ENCODE data around the gene MAST2. TPM values are rescaled to one million over a fixed set of nuclear protein-coding genes. Genes with fewer than 3 reads are reported as not detected.

Gene MAST2
- total RNA-seq, 4 donors from 2014 or later = 44.9 to 78.3 (median 68.5) TPM

DNA sequence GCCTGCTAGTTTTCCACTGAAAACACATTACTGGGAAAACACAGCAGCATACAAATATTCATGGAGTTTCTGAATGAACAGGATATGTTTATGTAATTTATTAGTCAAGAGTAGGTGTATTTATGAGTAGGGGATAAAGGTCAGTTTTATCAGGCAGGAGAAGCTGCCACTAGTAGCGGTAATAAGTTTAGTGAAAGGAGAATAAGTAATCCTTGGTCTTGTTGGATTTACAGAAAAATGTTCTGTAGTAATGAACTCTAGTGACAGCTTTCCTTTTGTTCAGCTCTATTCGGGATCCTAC, 1.2 kb downstream of the MAST2 start:
- Histone ChIP-seq H3K27me3 (no peaks in the 10 kb centered on the region), H3K4me3 (peak overlapping the region; percentile 56 to 77 (median 64)), H3K36me3 (peaks cover 0 to 16% (median 0%) of the 10 kb centered on the region in 4 donors), H3K4me1 (peaks cover 10 to 31% (median 29%) of the 10 kb centered on the region in 4 donors), H3K27ac (replicated peaks in 1 of 4) (peak overlapping the region in 1 of 4 donors; percentile 88), H3K9me3 (no peaks in the 10 kb centered on the region)
- 49% methylated on average over 2 of the region's 2 CpGs for WGBS
- no peak for DNase-seq (ENCODE audit: extremely low spot score)
- intact Hi-C loops (cut with DNase I) = loop anchor here (2.0 to 10.0 kb wide), 2 partner anchors 54 to 70 kb away; partner anchors contain the start of gene IPP
- TF ChIP-seq EP300 (IDR thresholded peaks at IDR 0.05) = no peak
- TF ChIP-seq, protein P1, sequence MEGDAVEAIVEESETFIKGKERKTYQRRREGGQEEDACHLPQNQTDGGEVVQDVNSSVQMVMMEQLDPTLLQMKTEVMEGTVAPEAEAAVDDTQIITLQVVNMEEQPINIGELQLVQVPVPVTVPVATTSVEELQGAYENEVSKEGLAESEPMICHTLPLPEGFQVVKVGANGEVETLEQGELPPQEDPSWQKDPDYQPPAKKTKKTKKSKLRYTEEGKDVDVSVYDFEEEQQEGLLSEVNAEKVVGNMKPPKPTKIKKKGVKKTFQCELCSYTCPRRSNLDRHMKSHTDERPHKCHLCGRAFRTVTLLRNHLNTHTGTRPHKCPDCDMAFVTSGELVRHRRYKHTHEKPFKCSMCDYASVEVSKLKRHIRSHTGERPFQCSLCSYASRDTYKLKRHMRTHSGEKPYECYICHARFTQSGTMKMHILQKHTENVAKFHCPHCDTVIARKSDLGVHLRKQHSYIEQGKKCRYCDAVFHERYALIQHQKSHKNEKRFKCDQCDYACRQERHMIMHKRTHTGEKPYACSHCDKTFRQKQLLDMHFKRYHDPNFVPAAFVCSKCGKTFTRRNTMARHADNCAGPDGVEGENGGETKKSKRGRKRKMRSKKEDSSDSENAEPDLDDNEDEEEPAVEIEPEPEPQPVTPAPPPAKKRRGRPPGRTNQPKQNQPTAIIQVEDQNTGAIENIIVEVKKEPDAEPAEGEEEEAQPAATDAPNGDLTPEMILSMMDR (IDR thresholded peaks at IDR 0.05) = no peak
- no peak for TF ChIP-seq POLR2A (IDR thresholded peaks at IDR 0.05; ENCODE audit: low read depth)
- no peak for TF ChIP-seq POLR2AphosphoS5 (IDR thresholded peaks at IDR 0.05)

- intact Hi-C loops (cut with DNase I) = loop anchor here (10.0 kb wide), 1 partner anchor 69 kb away; no protein-coding TSS in a partner anchor
- H3K27ac ChIP-seq (replicated peaks in 1 of 4) = no peak overlapping the region
- TF ChIP-seq POLR2AphosphoS5 (IDR thresholded peaks at IDR 0.05) = no peak
- H3K9me3 ChIP-seq = no peaks in the 10 kb centered on the region
- no peaks in the 10 kb centered on the region for H3K27me3 ChIP-seq
- 97% methylated on average over 4 of the region's 4 CpGs for WGBS
- peaks cover 10 to 31% (median 29%) of the 10 kb centered on the region in 4 donors for H3K4me1 ChIP-seq
- H3K36me3 ChIP-seq = peaks cover 0 to 16% (median 0%) of the 10 kb centered on the region in 4 donors
- H3K4me3 ChIP-seq = no peak overlapping the region
- DNase-seq (ENCODE audit: extremely low spot score) = no peak
Observed at GRCh38 chr1:45806129-45806528, 2.7 kb downstream of the MAST2 start.

- intact Hi-C loops (cut with DNase I) = loop anchor here (10.0 kb wide), 1 partner anchor 65 kb away; no protein-coding TSS in a partner anchor
- Histone ChIP-seq H3K4me1 (peaks cover 0 to 11% (median 8%) of the 10 kb centered on the region in 4 donors), H3K36me3 (peaks cover 0 to 30% (median 12%) of the 10 kb centered on the region in 4 donors), H3K9me3 (no peaks in the 10 kb centered on the region), H3K4me3 (no peak overlapping the region), H3K27ac (replicated peaks in 1 of 4) (no peak overlapping the region), H3K27me3 (no peaks in the 10 kb centered on the region)
- TF ChIP-seq POLR2A (IDR thresholded peaks at IDR 0.05; ENCODE audit: low read depth) (no peak), EP300 (IDR thresholded peaks at IDR 0.05) (no peak), POLR2AphosphoS5 (IDR thresholded peaks at IDR 0.05) (no peak)
- TF ChIP-seq, protein P1 (IDR thresholded peaks at IDR 0.05) = no peak
- DNase-seq (ENCODE audit: extremely low spot score) = no peak
Observed at GRCh38 chr1:45809761-45810160, 6.3 kb downstream of the MAST2 start.

DNA sequence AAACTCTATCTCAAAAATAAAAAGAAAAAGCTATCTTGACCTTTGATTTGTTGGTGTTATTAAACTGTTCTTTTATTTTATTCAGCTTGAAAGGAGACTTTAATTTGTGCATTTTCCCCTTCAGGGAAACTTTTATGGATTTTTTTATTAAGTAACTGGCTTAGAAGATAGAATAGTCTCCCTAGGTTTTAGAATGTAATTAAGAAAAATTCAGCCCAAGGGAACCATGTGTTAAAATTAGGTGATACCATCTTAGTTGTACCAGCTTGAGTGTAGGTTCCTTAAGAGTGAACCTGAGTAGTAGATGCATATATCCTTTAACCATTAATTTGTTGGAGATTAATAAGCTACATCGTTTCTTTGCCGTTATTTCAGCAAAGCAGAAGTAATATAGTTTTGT, 11.4 kb downstream of the MAST2 start:
- H3K9me3 ChIP-seq = no peaks in the 10 kb centered on the region
- TF ChIP-seq, protein P1 (IDR thresholded peaks at IDR 0.05) = no peak
- no peak for TF ChIP-seq POLR2A (IDR thresholded peaks at IDR 0.05; ENCODE audit: low read depth)
- TF ChIP-seq EP300 (IDR thresholded peaks at IDR 0.05) = no peak
- TF ChIP-seq POLR2AphosphoS5 (IDR thresholded peaks at IDR 0.05) = no peak
- peaks cover 0 to 17% (median 10%) of the 10 kb centered on the region in 4 donors for H3K36me3 ChIP-seq
- no peak for DNase-seq (ENCODE audit: extremely low spot score)
- H3K27me3 ChIP-seq = no peaks in the 10 kb centered on the region
- no peak overlapping the region for H3K27ac ChIP-seq (replicated peaks in 1 of 4)
- WGBS = 97% methylated on average over 2 of the region's 2 CpGs
- no peak overlapping the region for H3K4me3 ChIP-seq
- intact Hi-C loops (cut with DNase I) = no loop called here
- H3K4me1 ChIP-seq = no peaks in the 10 kb centered on the region

DNA sequence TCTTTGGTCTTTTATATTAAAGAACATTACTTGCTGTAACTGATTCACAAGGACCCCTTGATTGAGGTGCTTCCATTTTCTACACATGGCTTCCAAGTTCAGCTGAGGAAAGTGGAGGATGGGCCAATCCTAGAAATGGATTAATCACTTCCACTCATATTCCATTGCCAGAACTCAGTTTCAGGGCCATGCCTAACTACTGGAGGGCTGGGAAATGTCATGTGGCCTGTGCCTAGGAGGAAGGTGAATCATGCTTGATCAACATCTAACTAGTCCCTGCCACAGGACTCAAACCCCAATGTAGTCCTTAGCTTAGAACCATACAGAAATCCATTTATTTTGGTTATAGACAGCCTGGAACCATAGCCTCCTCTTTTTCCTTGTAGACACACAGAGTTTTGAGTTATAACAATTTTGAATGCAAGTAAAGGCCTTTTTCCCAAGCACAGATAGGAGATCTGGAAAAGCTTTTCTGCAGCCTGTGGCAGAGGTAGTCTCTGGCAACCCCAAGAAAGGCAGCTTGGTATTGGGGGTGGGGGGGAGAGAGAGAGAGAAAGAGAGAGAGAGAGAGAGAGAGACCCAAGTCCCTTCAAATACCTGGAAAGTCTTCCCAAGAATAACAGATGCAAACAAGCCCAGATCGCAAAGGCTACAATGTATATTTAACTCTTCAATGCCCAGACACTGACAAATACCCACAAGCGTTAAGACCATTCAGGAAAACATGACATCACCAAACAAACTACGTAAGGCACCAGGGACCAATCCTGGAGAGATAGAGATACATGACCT, 12.5 kb downstream of the MAST2 start:
- Histone ChIP-seq H3K27me3 (no peaks in the 10 kb centered on the region), H3K27ac (replicated peaks in 1 of 4) (no peak overlapping the region), H3K36me3 (peaks cover 0 to 17% (median 10%) of the 10 kb centered on the region in 4 donors), H3K9me3 (peaks cover 0 to 1% (median under 1%) of the 10 kb centered on the region in 4 donors), H3K4me1 (no peaks in the 10 kb centered on the region), H3K4me3 (no peak overlapping the region)
- TF ChIP-seq EP300 (IDR thresholded peaks at IDR 0.05) (no peak), POLR2AphosphoS5 (IDR thresholded peaks at IDR 0.05) (no peak), POLR2A (IDR thresholded peaks at IDR 0.05; ENCODE audit: low read depth) (no peak)
- TF ChIP-seq, protein P1 (IDR thresholded peaks at IDR 0.05) = no peak
- 64% methylated on average over 3 of the region's 3 CpGs for WGBS
- DNase-seq (ENCODE audit: extremely low spot score) = no peak
- intact Hi-C loops (cut with DNase I) = no loop called here

Measured in esophagus muscularis mucosa (tissue), 4 donors.